GM19035 (cell line): ENCODE measurements around the gene MPND.
"Not testable (repeated sequence)": the region's sequence is repeated elsewhere in the genome, so short reads cannot be mapped to it uniquely, and the experiment has no call there.

Source experiments
- ATAC-seq: cut with Tn5 transposase; IDR thresholded peaks from one replicate; pipeline ENCODE4 v1.9.1; 2021; ENCODE audit not compliant: unreplicated experiment

The MPND gene

GRCh38 chr19:4319067-4319718 lies 24.2 kb upstream of the MPND start:
- ATAC-seq: no peak

- no peak for ATAC-seq
These were observed 22.9 kb upstream of the MPND start for GRCh38 chr19:4320419-4320818.

- no peak for ATAC-seq
These were observed 20.3 kb upstream of the MPND start for GRCh38 chr19:4322942-4323665.

- no peak for ATAC-seq
These were observed 19.7 kb upstream of the MPND start for GRCh38 chr19:4323692-4324091.

GRCh38 chr19:4324228-4324627 lies 19.1 kb upstream of the MPND start:
- no peak for ATAC-seq

GRCh38 chr19:4326215-4326836 lies 17.0 kb upstream of the MPND start:
- no peak for ATAC-seq

- ATAC-seq: no peak
These were observed 16.5 kb upstream of the MPND start for GRCh38 chr19:4326837-4327251.

GRCh38 chr19:4327252-4327876 lies 16.0 kb upstream of the MPND start:
- no peak for ATAC-seq

GRCh38 chr19:4327877-4328242 lies 15.5 kb upstream of the MPND start:
- no peak for ATAC-seq

- ATAC-seq: peak; percentile 65
These were observed 14.9 kb upstream of the MPND start for GRCh38 chr19:4328243-4328990.

- not testable (repeated sequence) for ATAC-seq
These were observed 14.2 kb upstream of the MPND start for GRCh38 chr19:4328991-4329681.

- no peak for ATAC-seq
These were observed 13.5 kb upstream of the MPND start for GRCh38 chr19:4329858-4330257.

- no peak for ATAC-seq
These were observed 8.3 kb upstream of the MPND start for GRCh38 chr19:4334929-4335570.

- no peak for ATAC-seq
These were observed 5.4 kb upstream of the MPND start for GRCh38 chr19:4337906-4338440.

- no peak for ATAC-seq
These were observed 4.7 kb upstream of the MPND start, which contains the start of gene STAP2 for GRCh38 chr19:4338441-4339355. TSS of gene STAP2 (minus strand) at chr19:4338827. CDS start at chr19:4338753, 74 bp downstream.

GRCh38 chr19:4342314-4342614 lies 1.1 kb upstream of the MPND start:
- no peak for ATAC-seq

GRCh38 chr19:4342615-4343369 lies 570 bp upstream of the MPND start:
- peak; percentile 81 for ATAC-seq
